B cell (primary cell): ENCODE data around the gene ZBTB47. TPM values are rescaled to one million over a fixed set of nuclear protein-coding genes. Genes with fewer than 3 reads are reported as not detected.

Experiments used
- ATAC-seq: fragments of 200-7000 bp; cut with Tn5 transposase; one replicate; pipeline ENCODE4 v1.10.0; 2021; ENCODE audit warnings: low read depth, mild to moderate bottlenecking, moderate number of reproducible peaks, moderate library complexity
- CTCF ChIA-PET: fragments of 350-600 bp; sonication (Branson Sonifier 250); formaldehyde crosslinking; loops from one replicate; lab custom pipeline; 2021; ENCODE audit warnings: antibody characterized with exemption, inconsistent platforms; lab: Charles Lee
- POLR2A ChIA-PET: fragments of 350-600 bp; sonication (Branson Sonifier 250); formaldehyde crosslinking; loops from one replicate; lab custom pipeline; 2021; ENCODE audit warnings: antibody characterized with exemption; lab: Charles Lee
- DNase-seq: peaks from one replicate; pipeline ENCODE4 v3.0.0; 2013
- H2AFZ ChIP-seq: 2 replicates; pipeline ENCODE4 v1.6.1; 2012; ENCODE audit warnings: mild to moderate bottlenecking, low read depth, low read length; ENCODE audit not compliant: insufficient read depth, poor library complexity, severe bottlenecking
- H3K27ac ChIP-seq, 2 donors: 1 replicate in 1 of 2; 2 replicates in 1 of 2; pipeline ENCODE4 v1.5.1; 2012 to 2013; ENCODE audit warnings: low read length in 2 of 2, mild to moderate bottlenecking in 2 of 2, moderate library complexity in 1 of 2
- H3K27me3 ChIP-seq, 4 experiments: fragments of 200-600 bp in 1 of 4; sonication (generic) in 1 of 4; replicated peaks in 1 of 4; 1 replicate in 2 of 4; 2 replicates in 2 of 4; pipeline versions ENCODE4 v1.6.1 to v1.7.0; 2013 to 2016; ENCODE audit warnings: low read length in 3 of 4, mild to moderate bottlenecking in 2 of 4, mixed read lengths in 1 of 4, moderate library complexity in 1 of 4; ENCODE audit not compliant: insufficient read depth in 4 of 4, control insufficient read depth in 3 of 4; ENCODE audit errors: control extremely low read depth in 1 of 4
- H3K36me3 ChIP-seq, 2 experiments: replicated peaks in 1 of 2; 1 replicate in 1 of 2; 2 replicates in 1 of 2; pipeline versions ENCODE4 v1.6.1 to v1.7.1; 2013; ENCODE audit warnings: low read length in 1 of 2; ENCODE audit not compliant: insufficient read depth in 2 of 2, control insufficient read depth in 1 of 2; ENCODE audit errors: control extremely low read depth in 1 of 2, extremely low read depth in 1 of 2
- H3K4me1 ChIP-seq, 2 donors: fragments of 200-600 bp in 1 of 2; sonication (generic) in 1 of 2; 1 replicate in 1 of 2; 2 replicates in 1 of 2; pipeline versions ENCODE4 v1.5.1 to v1.6.1; 2013 to 2017; ENCODE audit warnings: low read length in 2 of 2; ENCODE audit not compliant: control insufficient read depth in 2 of 2, insufficient read depth in 2 of 2
- H3K4me2 ChIP-seq: replicated peaks from 2 replicates; pipeline ENCODE3; 2012; ENCODE audit warnings: mild to moderate bottlenecking, low read depth, low read length; ENCODE audit not compliant: poor library complexity, severe bottlenecking
- H3K4me3 ChIP-seq, 5 experiments: fragments of 200-600 bp in 1 of 5; sonication (generic) in 1 of 5; 1 replicate in 3 of 5; 2 replicates in 2 of 5; pipeline versions ENCODE4 v1.5.1 to v1.7.0; 2011 to 2016; ENCODE audit warnings: low read length in 4 of 5, mild to moderate bottlenecking in 4 of 5, low read depth in 2 of 5, control low read depth in 1 of 5, moderate library complexity in 1 of 5; ENCODE audit not compliant: insufficient read depth in 1 of 5; ENCODE audit errors: control extremely low read depth in 1 of 5, extremely low read depth in 1 of 5
- H3K79me2 ChIP-seq: fragments of 200-600 bp; sonication (generic); one replicate; pipeline ENCODE4 v1.6.0; 2016; ENCODE audit warnings: low read length; ENCODE audit not compliant: control insufficient read depth, insufficient read depth
- H3K9ac ChIP-seq: fragments of 200-600 bp; sonication (generic); 2 replicates; pipeline ENCODE4 v1.6.1; 2017; ENCODE audit warnings: mild to moderate bottlenecking, low read length, moderate library complexity
- H3K9me3 ChIP-seq, 3 donors: one replicate each; pipeline versions ENCODE4 v1.6.1 to v1.7.1; 2013; ENCODE audit warnings: low read length in 2 of 3; ENCODE audit not compliant: control insufficient read depth in 2 of 3, insufficient read depth in 1 of 3; ENCODE audit errors: control extremely low read depth in 1 of 3
- H4K20me1 ChIP-seq: 2 replicates; pipeline ENCODE4 v1.6.0; 2012; ENCODE audit warnings: mild to moderate bottlenecking, low read length; ENCODE audit not compliant: insufficient read depth, control insufficient read depth, poor library complexity, severe bottlenecking
- H3K27ac Mint-ChIP-seq: one replicate; pipeline ENCODE4 v1.8.0; 2021; ENCODE audit warnings: mixed read lengths
- H3K27me3 Mint-ChIP-seq: one replicate; pipeline ENCODE4 v1.8.0; 2021; ENCODE audit warnings: mixed read lengths
- H3K4me1 Mint-ChIP-seq: one replicate; pipeline ENCODE4 v1.8.0; 2021; ENCODE audit warnings: mixed read lengths
- H3K4me3 Mint-ChIP-seq: one replicate; pipeline ENCODE4 v1.8.0; 2021; ENCODE audit warnings: mixed read lengths
- H3K9me3 Mint-ChIP-seq: one replicate; pipeline ENCODE4 v1.8.0; 2022; ENCODE audit warnings: mixed read lengths; ENCODE audit not compliant: insufficient read depth
- CTCF ChIP-seq: fragments of 200-600 bp; IDR thresholded peaks from one replicate; pipeline ENCODE4 v1.8.0; 2022; ENCODE audit warnings: antibody characterized with exemption, mild to moderate bottlenecking
- EZH2 ChIP-seq: IDR thresholded peaks from 2 replicates; pipeline ENCODE4 v1.6.1; 2012; ENCODE audit warnings: borderline replicate concordance, low read depth, mild to moderate bottlenecking, moderate library complexity, low read length; ENCODE audit not compliant: insufficient read depth, poor library complexity, severe bottlenecking
- WGBS: methylation state at CpG from one replicate; pipeline ENCODE4 v1.1.5; 2013; ENCODE audit warnings: missing lambda C conversion rate; ENCODE audit not compliant: insufficient coverage; 5-methylcytosine and 5-hydroxymethylcytosine counted together
- intact Hi-C: fragments of 100-400 bp; cut with micrococcal nuclease; formaldehyde crosslinking; loops from one replicate; pipeline ENCODE4 v1.10.0; 2022
- polyA plus RNA-seq: library from polyadenylated mRNA; depleted of rRNA; stranded (reverse); fragments of >200 nt; gene quantifications from 2 replicates; pipeline ENCODE4 v1.2.3, GENCODE V29; 2012
- total RNA-seq, 2 donors: library from RNA; stranded (reverse); fragments of 120-200 nt in 1 of 2; gene quantifications; 1 replicate in 1 of 2; 2 replicates in 1 of 2; pipeline versions ENCODE4 v1.2.3 to v1.2.4, GENCODE V29; 2013 to 2022

Gene ZBTB47
- total and polyA plus RNA-seq, 2 donors (not counting 1 experiment from before 2014, with no cell fraction given): 0.34 to 1.6 TPM

GRCh38 chr3:42638339-42638842, 15.1 kb upstream of the ZBTB47 start:
- Histone ChIP-seq H3K4me1 (no peaks in the 10 kb centered on the region), H3K4me2 (no peak overlapping the region), H3K9ac (no peak overlapping the region), H4K20me1 (no peaks in the 10 kb centered on the region), H3K79me2 (no peaks in the 10 kb centered on the region), H3K9me3 (no peaks in the 10 kb centered on the region), H3K4me3 (no peak overlapping the region), H3K27ac (peak overlapping the region in 1 of 2 donors; percentile 18), H2AFZ (no peak overlapping the region), H3K36me3 (peaks cover 26 to 87% of the 10 kb centered on the region in 2 experiments), H3K27me3 (no peaks in the 10 kb centered on the region)
- DNase-seq: no peak
- ChIA-PET POLR2A (no interaction called here), CTCF (interaction anchor here (3.0 kb wide), 1 partner anchor 66 kb away, joined by 8 read pairs; no protein-coding TSS in a partner anchor)
- no peak for ATAC-seq
- TF ChIP-seq CTCF (no peak), EZH2 (no peak)
- no peak overlapping the region for H3K27ac Mint-ChIP-seq
- intact Hi-C loops: no loop called here
- no peaks in the 10 kb centered on the region for H3K9me3 Mint-ChIP-seq
- no peaks in the 10 kb centered on the region for H3K4me1 Mint-ChIP-seq
- 50% methylated on average over 3 of the region's 6 CpGs for whole genome bisulfite sequencing
- H3K27me3 Mint-ChIP-seq: no peaks in the 10 kb centered on the region
- H3K4me3 Mint-ChIP-seq: no peak overlapping the region

- Mint-ChIP-seq H3K4me1 (no peaks in the 10 kb centered on the region), H3K27me3 (no peaks in the 10 kb centered on the region), H3K27ac (no peak overlapping the region), H3K4me3 (no peak overlapping the region), H3K9me3 (no peaks in the 10 kb centered on the region)
- H3K4me1 ChIP-seq: no peaks in the 10 kb centered on the region
- no peak overlapping the region for H3K4me3 ChIP-seq
- no peaks in the 10 kb centered on the region for H3K9me3 ChIP-seq
- intact Hi-C loops: no loop called here
- peaks cover 22 to 88% of the 10 kb centered on the region in 2 experiments for H3K36me3 ChIP-seq
- TF ChIP-seq CTCF (no peak), EZH2 (no peak)
- DNase-seq: no peak
- H3K4me2 ChIP-seq: no peak overlapping the region
- POLR2A ChIA-PET: no interaction called here
- no peaks in the 10 kb centered on the region for H3K79me2 ChIP-seq
- H3K27me3 ChIP-seq: no peaks in the 10 kb centered on the region
- no peak overlapping the region for H3K9ac ChIP-seq
- H2AFZ ChIP-seq: no peak overlapping the region
- CTCF ChIA-PET: interaction anchor here (0.9 kb wide), 1 partner anchor 12 kb away, joined by 3 read pairs; no protein-coding TSS in a partner anchor
- no peak for ATAC-seq
- no peaks in the 10 kb centered on the region for H4K20me1 ChIP-seq
- H3K27ac ChIP-seq: no peak overlapping the region
- 93% methylated on average over 6 of the region's 6 CpGs for WGBS
Observed at GRCh38 chr3:42639192-42639591, 14.3 kb upstream of the ZBTB47 start.
